SU-DHL-6 (cell line): ENCODE measurements around the gene NOXA1.

Experiments used
- H2AFZ ChIP-seq: fragments of 200-600 bp; sonication (generic); 2 replicates; pipeline ENCODE4 v1.6.1; 2014; ENCODE audit warnings: low read depth, mild to moderate bottlenecking, moderate library complexity, mixed read lengths, antibody characterized with exemption, low read length; ENCODE audit not compliant: severe bottlenecking
- H3F3A ChIP-seq: fragments of 200-600 bp; shearing (Covaris generic); 2 replicates; pipeline ENCODE4 v1.6.0; 2016; ENCODE audit warnings: antibody characterized with exemption, mild to moderate bottlenecking; ENCODE audit not compliant: insufficient read depth
- H3K27ac ChIP-seq: fragments of 200-600 bp; sonication (generic); 2 replicates; pipeline ENCODE4 v1.5.1; 2016; ENCODE audit warnings: low read depth, mild to moderate bottlenecking, low read length, moderate library complexity, mixed read lengths
- H3K27me3 ChIP-seq: fragments of 200-600 bp; sonication (generic), shearing (Covaris generic); 2 replicates; pipeline ENCODE4 v1.6.0; 2014; ENCODE audit warnings: mild to moderate bottlenecking, low read length
- H3K36me3 ChIP-seq: fragments of 200-600 bp; sonication (generic); 2 replicates; pipeline ENCODE4 v1.6.1; 2014; ENCODE audit warnings: mild to moderate bottlenecking, low read length, mixed read lengths
- H3K4me2 ChIP-seq: fragments of 300-600, 200-600 bp; shearing (Covaris generic), sonication (generic); 2 replicates; pipeline ENCODE4 v1.6.0; 2014; ENCODE audit warnings: low read length, low read depth, mild to moderate bottlenecking; ENCODE audit not compliant: poor library complexity, severe bottlenecking
- H3K4me3 ChIP-seq: fragments of 200-600 bp; sonication (generic); 2 replicates; pipeline ENCODE4 v1.5.1; 2014; ENCODE audit warnings: antibody characterized with exemption, low read length, mild to moderate bottlenecking, mixed read lengths; ENCODE audit not compliant: insufficient read depth, poor library complexity, severe bottlenecking
- H3K79me2 ChIP-seq: fragments of 200-600 bp; sonication (generic); 2 replicates; pipeline ENCODE4 v1.6.1; 2014; ENCODE audit warnings: mild to moderate bottlenecking, low read length, moderate library complexity; ENCODE audit not compliant: insufficient read depth
- H3K9ac ChIP-seq: fragments of 200-600 bp; sonication (generic); 2 replicates; pipeline ENCODE4 v1.7.0; 2014; ENCODE audit warnings: mild to moderate bottlenecking, low read length
- H3K9me2 ChIP-seq: fragments of 200-600 bp; sonication (generic); replicated peaks from 2 replicates; pipeline ENCODE4 v1.6.1; 2014; ENCODE audit warnings: low read length; ENCODE audit not compliant: insufficient read depth
- H3K9me3 ChIP-seq: fragments of 200-600 bp; sonication (generic); 2 replicates; pipeline ENCODE4 v1.6.1; 2014; ENCODE audit warnings: low read length, mixed read lengths; ENCODE audit not compliant: insufficient read depth
- H4K20me1 ChIP-seq: fragments of 200-600 bp; sonication (generic); 2 replicates; pipeline ENCODE4 v1.6.1; 2014; ENCODE audit warnings: low read depth, mild to moderate bottlenecking, antibody characterized with exemption, low read length, moderate library complexity, mixed read lengths
- CTCF ChIP-seq: fragments of 200-600 bp; sonication (generic); IDR thresholded peaks from one replicate; pipeline ENCODE4 v1.5.1; 2017; ENCODE audit warnings: antibody characterized with exemption, mild to moderate bottlenecking, low read length, moderate library complexity; ENCODE audit not compliant: insufficient read depth, poor library complexity, severe bottlenecking
- EZH2phosphoT487 ChIP-seq: fragments of 200-600 bp; sonication (generic), shearing (Covaris generic); conservative IDR thresholded peaks from 2 replicates; pipeline ENCODE4 v1.6.1; 2018; ENCODE audit warnings: mild to moderate bottlenecking, antibody characterized with exemption, low read length, moderate library complexity, mixed read lengths

The NOXA1 gene

GRCh38 chr9:137410891-137411249, 12.3 kb upstream of the NOXA1 start:
- H3K9me3 ChIP-seq, result no peaks in the 10 kb centered on the region
- no peaks in the 10 kb centered on the region; the same call in 1 of the 2 replicates for H4K20me1 ChIP-seq
- no peaks in the 10 kb centered on the region for H3K27me3 ChIP-seq
- no peak overlapping the region for H2AFZ ChIP-seq
- H3K27ac ChIP-seq, result no peak overlapping the region
- no peaks in the 10 kb centered on the region for H3K36me3 ChIP-seq
- H3K79me2 ChIP-seq, result no peaks in the 10 kb centered on the region
- no peaks in the 10 kb centered on the region for H3K9me2 ChIP-seq
- no peak overlapping the region for H3K4me2 ChIP-seq
- no peak for TF ChIP-seq CTCF
- no peak for TF ChIP-seq EZH2phosphoT487
- H3F3A ChIP-seq, result no peaks in the 10 kb centered on the region
- no peak overlapping the region for H3K9ac ChIP-seq
- H3K4me3 ChIP-seq, result no peak overlapping the region

- H3K36me3 ChIP-seq, result no peaks in the 10 kb centered on the region
- H2AFZ ChIP-seq, result no peak overlapping the region
- H3K27ac ChIP-seq, result no peak overlapping the region
- H4K20me1 ChIP-seq, result no peaks in the 10 kb centered on the region; the same call in 1 of the 2 replicates
- TF ChIP-seq CTCF (no peak), EZH2phosphoT487 (no peak)
- no peaks in the 10 kb centered on the region for H3F3A ChIP-seq
- H3K9me2 ChIP-seq, result no peaks in the 10 kb centered on the region
- H3K79me2 ChIP-seq, result no peaks in the 10 kb centered on the region
- H3K4me3 ChIP-seq, result no peak overlapping the region
- H3K9ac ChIP-seq, result no peak overlapping the region
- H3K27me3 ChIP-seq, result no peaks in the 10 kb centered on the region
- no peaks in the 10 kb centered on the region for H3K9me3 ChIP-seq
- H3K4me2 ChIP-seq, result no peak overlapping the region
These were observed 11.9 kb upstream of the NOXA1 start for GRCh38 chr9:137411260-137411644.

GRCh38 chr9:137411645-137412380, 11.4 kb upstream of the NOXA1 start:
- Histone ChIP-seq H3K27ac (no peak overlapping the region), H2AFZ (no peak overlapping the region), H3K9me2 (no peaks in the 10 kb centered on the region), H3K27me3 (no peaks in the 10 kb centered on the region), H3K9me3 (no peaks in the 10 kb centered on the region), H4K20me1 (no peaks in the 10 kb centered on the region; the same call in 1 of the 2 replicates), H3K9ac (no peak overlapping the region), H3K36me3 (no peaks in the 10 kb centered on the region), H3K79me2 (no peaks in the 10 kb centered on the region), H3F3A (no peaks in the 10 kb centered on the region), H3K4me3 (no peak overlapping the region), H3K4me2 (no peak overlapping the region)
- no peak for TF ChIP-seq CTCF
- TF ChIP-seq EZH2phosphoT487, result no peak
